Endodermal cell (in vitro differentiated cells): Measurements from ENCODE around the gene TNFRSF25. TPM values are rescaled to one million over a fixed set of nuclear protein-coding genes. Genes with fewer than 3 reads are reported as not detected.
A peak's percentile ranks its signal among the peaks of the same experiment; 100 is the strongest.

ENCODE experiments used
- DNase-seq: peaks from one replicate; pipeline ENCODE4 v3.0.0-alpha.2; 2017
- H3K27ac ChIP-seq: 2 replicates; pipeline ENCODE4 v1.5.1; 2013; ENCODE audit warnings: mild to moderate bottlenecking, low read depth, low read length, moderate library complexity
- H3K27me3 ChIP-seq: 2 replicates; pipeline ENCODE4 v1.6.1; 2013; ENCODE audit warnings: mild to moderate bottlenecking, low read length, moderate library complexity; ENCODE audit not compliant: insufficient read depth, control insufficient read depth, poor library complexity, severe bottlenecking
- H3K36me3 ChIP-seq: 2 replicates; pipeline ENCODE4 v1.7.0; 2013; ENCODE audit warnings: mild to moderate bottlenecking, low read length, moderate library complexity; ENCODE audit not compliant: control insufficient read depth, insufficient read depth
- H3K4me1 ChIP-seq: one replicate; pipeline ENCODE4 v1.7.0; 2013; ENCODE audit warnings: low read length; ENCODE audit not compliant: control insufficient read depth, insufficient read depth
- H3K4me3 ChIP-seq: 2 replicates; pipeline ENCODE4 v1.5.1; 2013; ENCODE audit warnings: mild to moderate bottlenecking, low read length, moderate library complexity
- H3K9ac ChIP-seq: 2 replicates; pipeline ENCODE4 v1.6.1; 2013; ENCODE audit warnings: mild to moderate bottlenecking, low read length, moderate library complexity; ENCODE audit not compliant: poor library complexity, severe bottlenecking; ENCODE audit errors: extremely low read depth
- H3K9me3 ChIP-seq: 2 replicates; pipeline ENCODE4 v1.6.1; 2013; ENCODE audit warnings: mild to moderate bottlenecking, low read length, moderate library complexity; ENCODE audit not compliant: control insufficient read depth
- H3K27ac Mint-ChIP-seq: 2 replicates; pipeline ENCODE4 v1.8.0; 2020; ENCODE audit warnings: mixed read lengths
- H3K27me3 Mint-ChIP-seq: 2 replicates; pipeline ENCODE4 v1.8.0; 2021; ENCODE audit warnings: mild to moderate bottlenecking, mixed read lengths; ENCODE audit not compliant: insufficient read depth
- H3K36me3 Mint-ChIP-seq: 2 replicates; pipeline ENCODE4 v1.8.0; 2020; ENCODE audit warnings: low read depth, mixed read lengths
- H3K4me1 Mint-ChIP-seq: 2 replicates; pipeline ENCODE4 v1.8.0; 2020; ENCODE audit warnings: mixed read lengths
- H3K4me3 Mint-ChIP-seq: 2 replicates; pipeline ENCODE4 v1.8.0; 2020; ENCODE audit warnings: mild to moderate bottlenecking, moderate library complexity, mixed read lengths
- H3K9me3 Mint-ChIP-seq: 2 replicates; pipeline ENCODE4 v1.8.0; 2020; ENCODE audit warnings: mild to moderate bottlenecking, mixed read lengths
- CTCF ChIP-seq: fragments of 200-600 bp; sonication (generic); conservative IDR thresholded peaks from 2 replicates; pipeline ENCODE4 v1.5.0; 2021; ENCODE audit warnings: antibody characterized with exemption, mild to moderate bottlenecking
- WGBS, 2 experiments: methylation state at CpG; one replicate each; pipeline versions ENCODE4 v1.1.5 to v1.1.7; 2013; ENCODE audit warnings: missing lambda C conversion rate in 2 of 2, mixed read lengths in 1 of 2; ENCODE audit not compliant: insufficient coverage in 1 of 2, insufficient read length in 1 of 2; 5-methylcytosine and 5-hydroxymethylcytosine counted together
- total RNA-seq, 2 donors: library from RNA; stranded (reverse); fragmentation: NEBNext Ultra II Directional in 1 of 2; extraction: Animal tissue kit (Norgen Biotek cat#: 25700) in 1 of 2; gene quantifications; 2 replicates in 1 of 2; 3 replicates in 1 of 2; pipeline ENCODE4 v1.2.1, GENCODE V29; 2021

The TNFRSF25 gene
- total RNA-seq, 2 donors from 2014 or later = 25.9 to 26.9 TPM

- peaks cover 2% of the 10 kb centered on the region for H3K4me1 ChIP-seq
- Mint-ChIP-seq H3K27me3 (peaks cover 23% of the 10 kb centered on the region), H3K27ac (no peak overlapping the region), H3K9me3 (no peaks in the 10 kb centered on the region), H3K36me3 (no peaks in the 10 kb centered on the region), H3K4me3 (peak overlapping the region; percentile 64), H3K4me1 (peaks cover 9% of the 10 kb centered on the region)
- no peak overlapping the region for H3K27ac ChIP-seq
- whole genome bisulfite sequencing, 2 experiments = 89 to 100% methylated on average over 2 to 10 of the region's 10 CpGs
- no peaks in the 10 kb centered on the region for H3K36me3 ChIP-seq
- no peak overlapping the region for H3K9ac ChIP-seq
- DNase-seq = no peak
- H3K4me3 ChIP-seq = no peak overlapping the region
- H3K27me3 ChIP-seq = peaks cover 15% of the 10 kb centered on the region
- no peak for TF ChIP-seq CTCF
- no peaks in the 10 kb centered on the region for H3K9me3 ChIP-seq
These were observed 26.0 kb upstream of the TNFRSF25 start for GRCh38 chr1:6491966-6492365.

- peak within 1 kb of the TSS; percentile 51 for H3K9ac ChIP-seq
- peak; percentile 82 for DNase-seq
These were observed 25.5 kb upstream of the TNFRSF25 start, which contains the start of gene PLEKHG5 for GRCh38 chr1:6491480-6491962. Gene PLEKHG5, minus strand, starts transcription at chr1:6491667. Its CDS starts 14,096 bp downstream, at chr1:6477571.

GRCh38 chr1:6491081-6491449, 25.1 kb upstream of the TNFRSF25 start:
- Histone ChIP-seq H3K9ac (peak overlapping the region; percentile 51), H3K4me3 (peak overlapping the region; percentile 86), H3K4me1 (no peaks in the 10 kb centered on the region), H3K27me3 (peaks cover 6% of the 10 kb centered on the region), H3K36me3 (no peaks in the 10 kb centered on the region), H3K9me3 (no peaks in the 10 kb centered on the region), H3K27ac (no peak overlapping the region)
- Mint-ChIP-seq H3K36me3 (no peaks in the 10 kb centered on the region), H3K4me3 (peak overlapping the region; percentile 64), H3K9me3 (no peaks in the 10 kb centered on the region), H3K4me1 (peaks cover 13% of the 10 kb centered on the region), H3K27ac (peak overlapping the region; percentile 40), H3K27me3 (peaks cover 15% of the 10 kb centered on the region)
- no peak for TF ChIP-seq CTCF
- no peak for DNase-seq
- 17 to 18% methylated on average over 3 to 6 of the region's 6 CpGs for WGBS, 2 experiments

More at GRCh38 chr1:6491480-6491962, 25.5 kb upstream of the TNFRSF25 start, which contains the start of gene PLEKHG5:
- Mint-ChIP-seq H3K27me3 (peaks cover 19% of the 10 kb centered on the region), H3K4me1 (peaks cover 10% of the 10 kb centered on the region), H3K36me3 (no peaks in the 10 kb centered on the region), H3K27ac (peak within 1 kb of the TSS; percentile 40), H3K4me3 (peak within 1 kb of the TSS; percentile 64), H3K9me3 (no peaks in the 10 kb centered on the region)
- H3K36me3 ChIP-seq = no peaks in the 10 kb centered on the region
- no peaks in the 10 kb centered on the region for H3K9me3 ChIP-seq
- peaks cover 10% of the 10 kb centered on the region for H3K27me3 ChIP-seq
- no peak for TF ChIP-seq CTCF
- WGBS, 2 experiments = 62 to 65% methylated on average over 4 to 6 of the region's 6 CpGs
- H3K27ac ChIP-seq = no peak within 1 kb of the TSS
- H3K4me3 ChIP-seq = peak within 1 kb of the TSS; percentile 86
- H3K4me1 ChIP-seq = peaks cover 2% of the 10 kb centered on the region
